Parathyroid adenoma (tissue), 2 donors: Measurements from ENCODE around the gene CCSER2.
"Not testable (repeated sequence)": the region's sequence is repeated elsewhere in the genome, so short reads cannot be mapped to it uniquely, and the experiment has no call there.

Source experiments
- H2AFZ ChIP-seq: fragments of 300-600 bp; sonication (generic); one replicate; pipeline ENCODE4 v1.7.0; 2017; ENCODE audit warnings: antibody characterized with exemption, mild to moderate bottlenecking
- H3K27ac ChIP-seq: fragments of 300-600 bp; sonication (generic); one replicate; pipeline ENCODE4 v1.7.0; 2017
- H3K27me3 ChIP-seq: fragments of 300-600 bp; sonication (generic); one replicate; pipeline ENCODE4 v1.7.0; 2017; ENCODE audit warnings: low read length; ENCODE audit not compliant: control insufficient read depth, insufficient read depth
- H3K36me3 ChIP-seq: fragments of 300-600 bp; sonication (generic); one replicate; pipeline ENCODE4 v1.7.0; 2017; ENCODE audit warnings: low read length; ENCODE audit not compliant: control insufficient read depth, insufficient read depth
- H3K4me1 ChIP-seq: fragments of 300-600 bp; sonication (generic); one replicate; pipeline ENCODE4 v1.7.0; 2017; ENCODE audit warnings: control low read depth
- H3K4me2 ChIP-seq: fragments of 300-600 bp; sonication (generic); one replicate; pipeline ENCODE4 v1.7.0; 2017; ENCODE audit warnings: low read length
- H3K4me3 ChIP-seq: fragments of 300-600 bp; sonication (generic); one replicate; pipeline ENCODE4 v1.7.0; 2017; ENCODE audit warnings: low read depth, low read length
- H3K79me2 ChIP-seq: fragments of 300-600 bp; sonication (generic); one replicate; pipeline ENCODE4 v1.7.0; 2017; ENCODE audit warnings: control low read depth
- H3K9ac ChIP-seq: fragments of 300-600 bp; sonication (generic); one replicate; pipeline ENCODE4 v1.7.0; 2017; ENCODE audit warnings: mild to moderate bottlenecking
- H3K9me3 ChIP-seq: fragments of 300-600 bp; sonication (generic); one replicate; pipeline ENCODE4 v1.7.0; 2017; ENCODE audit warnings: low read length; ENCODE audit not compliant: control insufficient read depth
- CTCF ChIP-seq: fragments of 300-600 bp; sonication (generic); IDR thresholded peaks from one replicate; pipeline ENCODE4 v1.7.0; 2017; ENCODE audit warnings: antibody characterized with exemption, mild to moderate bottlenecking
- donor health status: primary hyperparathyroidism.

Gene CCSER2

GRCh38 chr10:84524435-84524834 lies 196.0 kb downstream of the CCSER2 start:
- Histone ChIP-seq H3K27ac (no peak overlapping the region), H2AFZ (no peak overlapping the region), H3K27me3 (no peaks in the 10 kb centered on the region), H3K79me2 (no peaks in the 10 kb centered on the region), H3K4me2 (no peak overlapping the region), H3K36me3 (no peaks in the 10 kb centered on the region), H3K9me3 (no peaks in the 10 kb centered on the region), H3K4me1 (no peaks in the 10 kb centered on the region), H3K4me3 (no peak overlapping the region), H3K9ac (no peak overlapping the region)
- TF ChIP-seq CTCF = no peak

- no peak overlapping the region for H2AFZ ChIP-seq
- H3K36me3 ChIP-seq = no peaks in the 10 kb centered on the region
- H3K79me2 ChIP-seq = no peaks in the 10 kb centered on the region
- no peak overlapping the region for H3K9ac ChIP-seq
- no peak overlapping the region for H3K4me3 ChIP-seq
- no peaks in the 10 kb centered on the region for H3K4me1 ChIP-seq
- H3K27ac ChIP-seq = no peak overlapping the region
- H3K9me3 ChIP-seq = no peaks in the 10 kb centered on the region
- H3K4me2 ChIP-seq = no peak overlapping the region
- TF ChIP-seq CTCF = no peak
- no peaks in the 10 kb centered on the region for H3K27me3 ChIP-seq
These were observed 196.9 kb downstream of the CCSER2 start for GRCh38 chr10:84525120-84525806.

GRCh38 chr10:84525807-84526182 lies 197.4 kb downstream of the CCSER2 start:
- H3K27me3 ChIP-seq = not testable (repeated sequence)

GRCh38 chr10:84527386-84527785 lies 199.0 kb downstream of the CCSER2 start:
- H3K27ac ChIP-seq, H3K9me3 ChIP-seq, H3K79me2 ChIP-seq, H3K4me1 ChIP-seq, H3K36me3 ChIP-seq, H3K4me3 ChIP-seq, H2AFZ ChIP-seq, H3K4me2 ChIP-seq, H3K27me3 ChIP-seq, H3K9ac ChIP-seq: not testable (repeated sequence)

More at GRCh38 chr10:84525807-84526182, 197.4 kb downstream of the CCSER2 start:
- not testable (repeated sequence) for H3K9ac ChIP-seq, H3K4me3 ChIP-seq, H3K36me3 ChIP-seq, H3K27ac ChIP-seq, H3K9me3 ChIP-seq, H3K79me2 ChIP-seq, H3K4me2 ChIP-seq, H2AFZ ChIP-seq, H3K4me1 ChIP-seq

DNA sequence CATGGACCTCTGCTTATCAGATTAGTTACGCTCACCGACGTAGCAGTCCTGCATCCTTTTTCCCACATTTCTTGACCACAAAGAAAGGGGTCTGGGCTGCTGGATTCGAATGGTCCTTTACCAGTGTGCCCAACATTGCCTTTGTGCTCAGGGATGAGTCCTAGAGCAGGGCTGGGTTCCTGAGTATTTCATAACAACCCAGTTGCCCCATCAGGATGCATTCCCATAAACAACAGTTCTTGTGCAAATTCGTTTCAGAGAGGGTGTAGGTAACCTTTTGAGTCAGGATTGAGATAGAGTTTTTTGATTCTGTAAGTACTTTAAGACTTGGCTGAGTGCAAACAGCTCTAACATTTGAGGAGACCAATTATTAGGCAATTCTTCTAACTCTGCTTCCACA lies 200.1 kb downstream of the CCSER2 start:
- not testable (repeated sequence) for H3K9ac ChIP-seq, H3K27ac ChIP-seq, H3K36me3 ChIP-seq, H3K4me2 ChIP-seq, H3K79me2 ChIP-seq, H2AFZ ChIP-seq, H3K4me3 ChIP-seq, H3K27me3 ChIP-seq, H3K9me3 ChIP-seq, H3K4me1 ChIP-seq

DNA sequence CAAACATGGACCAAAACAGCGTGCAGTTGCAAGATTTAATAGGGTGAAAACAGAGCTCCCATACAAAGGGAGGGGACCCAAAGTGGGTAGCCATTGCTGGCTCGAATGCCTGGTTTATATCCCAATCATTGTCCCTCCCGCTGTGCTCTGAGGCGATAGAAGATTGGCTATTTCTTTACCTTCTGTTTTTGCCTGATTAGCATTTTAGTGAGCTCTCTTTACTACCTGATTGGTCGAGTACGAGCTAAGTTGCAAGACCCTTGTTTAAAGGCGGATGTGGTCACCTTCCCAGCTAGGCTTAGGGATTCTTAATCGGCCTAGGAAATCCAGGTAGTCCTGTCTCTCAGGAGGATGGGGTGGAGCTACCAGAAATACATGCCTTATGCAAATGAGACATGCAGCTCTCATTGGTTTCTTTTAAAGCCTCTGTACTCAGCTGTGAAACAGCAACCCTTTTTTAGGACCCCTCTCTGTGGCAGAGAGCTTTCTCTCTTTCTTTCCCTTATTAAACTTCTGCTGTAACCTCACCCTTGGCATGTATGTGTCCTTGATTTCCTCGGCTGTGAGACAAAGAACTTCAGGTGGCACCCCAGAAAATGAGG lies 202.4 kb downstream of the CCSER2 start:
- Histone ChIP-seq H3K27me3 (no peaks in the 10 kb centered on the region), H3K79me2 (no peaks in the 10 kb centered on the region), H3K4me3 (no peak overlapping the region), H3K9me3 (no peaks in the 10 kb centered on the region), H3K36me3 (no peaks in the 10 kb centered on the region), H3K4me2 (no peak overlapping the region), H3K4me1 (no peaks in the 10 kb centered on the region), H3K27ac (no peak overlapping the region), H3K9ac (no peak overlapping the region), H2AFZ (no peak overlapping the region)
- no peak for TF ChIP-seq CTCF
